ENCODE results near the gene PLA2G1B. TPM values are rescaled to one million over a fixed set of nuclear protein-coding genes. Genes with fewer than 3 reads are reported as not detected.

Gene PLA2G1B
- total and polyA plus RNA-seq, 12 donors: 1.3 to 18.7 (median 4.9) TPM; not detected in 1

DNA sequence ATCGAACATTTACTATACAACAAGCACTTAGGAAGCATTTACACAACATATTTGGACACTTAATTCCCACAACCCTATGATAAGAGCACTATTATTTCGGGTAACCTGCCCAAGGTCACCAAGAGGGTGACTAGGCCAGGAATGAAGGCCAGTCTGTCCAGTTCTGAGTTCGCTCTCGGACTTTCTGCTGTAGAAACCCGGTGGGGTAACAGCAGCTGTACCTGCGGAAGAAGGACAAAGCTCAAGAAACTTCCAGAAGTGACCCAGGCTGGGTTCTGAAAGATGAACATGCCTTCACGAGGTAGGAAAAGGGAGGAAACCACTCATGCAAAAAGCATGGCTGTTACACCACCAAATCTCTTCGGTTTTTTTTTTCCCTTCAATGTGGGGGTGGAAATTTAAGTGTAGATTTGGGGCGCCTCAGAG, 10.8 kb downstream of the PLA2G1B start:
- Histone ChIP-seq H3K9me3 (replicated peaks in 1 of 3) (no peaks in the 10 kb centered on the region), H3K4me3 (peak overlapping the region in 2 of 4 donors; percentile 36 to 48), H3K4me1 (replicated peaks in 1 of 2) (peaks cover 9% of the 10 kb centered on the region in 2 donors), H3K27me3 (no peaks in the 10 kb centered on the region), H3K27ac (peak overlapping the region; percentile 76 to 91 (median 80)), H3K36me3 (replicated peaks in 1 of 2) (no peaks in the 10 kb centered on the region)
- WGBS, 4 donors: 22 to 33% (median 26%) methylated on average over 9 of the region's 9 CpGs
- intact Hi-C loops (cut with DNase I): no loop called here
- TF ChIP-seq, protein P1, sequence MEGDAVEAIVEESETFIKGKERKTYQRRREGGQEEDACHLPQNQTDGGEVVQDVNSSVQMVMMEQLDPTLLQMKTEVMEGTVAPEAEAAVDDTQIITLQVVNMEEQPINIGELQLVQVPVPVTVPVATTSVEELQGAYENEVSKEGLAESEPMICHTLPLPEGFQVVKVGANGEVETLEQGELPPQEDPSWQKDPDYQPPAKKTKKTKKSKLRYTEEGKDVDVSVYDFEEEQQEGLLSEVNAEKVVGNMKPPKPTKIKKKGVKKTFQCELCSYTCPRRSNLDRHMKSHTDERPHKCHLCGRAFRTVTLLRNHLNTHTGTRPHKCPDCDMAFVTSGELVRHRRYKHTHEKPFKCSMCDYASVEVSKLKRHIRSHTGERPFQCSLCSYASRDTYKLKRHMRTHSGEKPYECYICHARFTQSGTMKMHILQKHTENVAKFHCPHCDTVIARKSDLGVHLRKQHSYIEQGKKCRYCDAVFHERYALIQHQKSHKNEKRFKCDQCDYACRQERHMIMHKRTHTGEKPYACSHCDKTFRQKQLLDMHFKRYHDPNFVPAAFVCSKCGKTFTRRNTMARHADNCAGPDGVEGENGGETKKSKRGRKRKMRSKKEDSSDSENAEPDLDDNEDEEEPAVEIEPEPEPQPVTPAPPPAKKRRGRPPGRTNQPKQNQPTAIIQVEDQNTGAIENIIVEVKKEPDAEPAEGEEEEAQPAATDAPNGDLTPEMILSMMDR (IDR thresholded peaks at IDR 0.05): no peak
- no peak for TF ChIP-seq POLR2A (IDR thresholded peaks at IDR 0.05)
- DNase-seq: peak in 3 of 7 donors; percentile 52 to 60 (median 52)

DNA sequence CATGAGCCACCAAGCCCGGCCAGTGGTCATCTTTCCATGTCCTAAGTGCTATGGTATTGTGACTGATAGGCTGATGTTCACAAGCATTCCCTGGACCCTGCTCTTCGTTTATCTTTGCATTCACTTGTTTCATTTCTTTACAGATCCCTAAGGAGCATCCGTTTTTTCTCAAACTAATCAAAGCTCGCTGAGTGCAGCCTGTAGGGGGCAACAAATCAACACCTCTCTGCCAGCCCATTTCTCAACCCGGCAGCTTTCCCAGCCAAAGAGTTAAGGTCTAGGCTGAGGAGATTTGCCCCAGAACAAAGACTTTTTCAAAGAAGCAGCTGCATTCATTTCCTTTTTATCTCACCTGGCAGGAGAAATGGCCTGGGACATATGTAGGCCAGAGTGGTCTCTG, 13.4 kb downstream of the PLA2G1B start:
- WGBS, 4 donors: 58 to 67% (median 62%) methylated on average over 5 of the region's 5 CpGs

DNA sequence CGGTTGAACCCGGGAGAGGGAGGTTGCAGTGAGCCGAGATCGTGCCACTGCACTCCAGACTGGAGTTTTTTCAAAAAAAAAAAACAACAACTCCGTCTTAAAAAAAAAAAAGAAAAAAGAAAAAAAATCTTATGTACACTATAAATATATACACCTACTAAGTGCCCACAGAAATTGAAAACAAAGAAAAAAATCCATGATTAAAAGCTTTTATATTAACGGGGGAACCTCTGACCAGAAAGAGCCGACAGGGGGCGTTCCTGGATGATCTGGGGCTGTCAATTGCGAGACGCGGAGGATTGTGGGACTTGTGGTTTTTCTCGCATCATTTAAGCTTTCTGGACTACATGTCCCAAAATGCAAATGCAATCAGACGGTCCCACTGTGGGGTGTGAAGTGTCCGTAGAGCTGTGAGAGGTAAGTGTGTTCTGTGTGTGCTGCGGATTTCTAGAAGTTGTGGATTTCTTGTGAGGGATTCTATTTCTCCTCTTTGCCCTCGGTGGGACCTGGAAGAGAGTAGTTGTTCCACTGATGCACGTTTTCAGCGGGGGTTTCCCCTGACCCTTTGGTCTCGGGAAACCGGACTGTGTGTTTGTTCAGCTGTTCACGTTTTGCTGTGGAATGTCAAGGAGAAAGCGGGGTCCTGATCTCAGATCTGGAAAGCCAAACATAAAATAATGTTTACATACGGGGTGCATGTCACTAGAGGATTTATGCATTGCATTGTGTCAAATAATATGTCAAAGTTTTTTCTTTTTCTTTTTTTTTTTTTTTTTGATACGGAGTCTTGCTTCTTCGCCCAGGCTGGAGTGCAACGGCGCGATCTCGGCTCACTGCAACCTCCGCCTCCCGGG, 25.4 kb downstream of the PLA2G1B start, which contains the start of gene SIRT4:
TSS of gene SIRT4 (plus strand) at position 360 of the 854 bp plus-strand sequence. CDS start 1,241 bp downstream, outside the sequence.
- Histone ChIP-seq H3K27me3 (no peaks in the 10 kb centered on the region), H3K9me3 (replicated peaks in 1 of 3) (no peaks in the 10 kb centered on the region), H3K27ac (peak within 1 kb of the TSS in 3 of 5 donors; percentile 49 to 86 (median 75)), H3K4me3 (peak within 1 kb of the TSS in 3 of 4 donors; percentile 41 to 61 (median 60)), H3K4me1 (replicated peaks in 1 of 2) (peaks cover 5 to 8% of the 10 kb centered on the region in 2 donors), H3K36me3 (replicated peaks in 1 of 2) (no peaks in the 10 kb centered on the region)
- intact Hi-C loops (cut with DNase I): no loop called here
- TF ChIP-seq POLR2A (IDR thresholded peaks at IDR 0.05): peak in 1 of 2 donors; percentile 65
- TF ChIP-seq, protein P1 (IDR thresholded peaks at IDR 0.05): peak; percentile 44 to 78 (median 61)
- peak; percentile 89 to 97 (median 93) for DNase-seq
- 8 to 10% (median 9%) methylated on average over 31 of the region's 31 CpGs for WGBS, 4 donors

More for the DNA sequence above, 13.4 kb downstream of the PLA2G1B start:
- no peaks in the 10 kb centered on the region for H3K27me3 ChIP-seq
- H3K4me1 ChIP-seq (replicated peaks in 1 of 2): peaks cover 9% of the 10 kb centered on the region in 2 donors
- intact Hi-C loops (cut with DNase I): no loop called here
- H3K27ac ChIP-seq: no peak overlapping the region
- no peak for DNase-seq
- H3K4me3 ChIP-seq: no peak overlapping the region
- H3K9me3 ChIP-seq (replicated peaks in 1 of 3): no peaks in the 10 kb centered on the region
- TF ChIP-seq, protein P1 (IDR thresholded peaks at IDR 0.05): no peak
- TF ChIP-seq POLR2A (IDR thresholded peaks at IDR 0.05): no peak
- no peaks in the 10 kb centered on the region for H3K36me3 ChIP-seq (replicated peaks in 1 of 2)

Data from adrenal gland (tissue), 12 donors.